ENCODE results near the gene OSBP2.

OSBP2 gene

GRCh38 chr22:30867746-30868662 lies 173.3 kb downstream of the OSBP2 start:
- no peak overlapping the region for H3K4me3 ChIP-seq (ENCODE audit: low read length)
- no peak overlapping the region for H3K27ac ChIP-seq (ENCODE audit: low read length)
- H3K36me3 ChIP-seq (ENCODE audit: insufficient read depth, low read depth, low read length) = no peaks in the 10 kb centered on the region
- H3K9ac ChIP-seq (ENCODE audit: low read depth, low read length) = no peak overlapping the region
- peaks cover 5% of the 10 kb centered on the region; the same call in 1 of the 2 replicates for H3K4me1 ChIP-seq (ENCODE audit: insufficient read depth, low read length)
- H3K9me3 ChIP-seq (ENCODE audit: insufficient read depth, low read depth, low read length) = no peaks in the 10 kb centered on the region
- no peaks in the 10 kb centered on the region for H3K27me3 ChIP-seq (ENCODE audit: insufficient read depth, low read length)

- Histone ChIP-seq H3K27me3 (ENCODE audit: insufficient read depth, low read length) (no peaks in the 10 kb centered on the region), H3K27ac (ENCODE audit: low read length) (no peak overlapping the region), H3K9me3 (ENCODE audit: insufficient read depth, low read depth, low read length) (no peaks in the 10 kb centered on the region)
Measured at GRCh38 chr22:30868663-30869385, 174.2 kb downstream of the OSBP2 start.

GRCh38 chr22:30869667-30870395 lies 175.2 kb downstream of the OSBP2 start:
- no peak overlapping the region for H3K4me3 ChIP-seq (ENCODE audit: low read length)
- no peaks in the 10 kb centered on the region for H3K4me1 ChIP-seq (ENCODE audit: insufficient read depth, low read length)
- H3K27ac ChIP-seq (ENCODE audit: low read length) = no peak overlapping the region
- H3K36me3 ChIP-seq (ENCODE audit: insufficient read depth, low read depth, low read length) = no peaks in the 10 kb centered on the region
- no peaks in the 10 kb centered on the region for H3K27me3 ChIP-seq (ENCODE audit: insufficient read depth, low read length)
- H3K9ac ChIP-seq (ENCODE audit: low read depth, low read length) = no peak overlapping the region
- H3K9me3 ChIP-seq (ENCODE audit: insufficient read depth, low read depth, low read length) = no peaks in the 10 kb centered on the region

More at GRCh38 chr22:30868663-30869385, 174.2 kb downstream of the OSBP2 start:
- Histone ChIP-seq H3K9ac (ENCODE audit: low read depth, low read length) (no peak overlapping the region), H3K4me1 (ENCODE audit: insufficient read depth, low read length) (no peaks in the 10 kb centered on the region), H3K4me3 (ENCODE audit: low read length) (no peak overlapping the region), H3K36me3 (ENCODE audit: insufficient read depth, low read depth, low read length) (no peaks in the 10 kb centered on the region)

GRCh38 chr22:30870451-30871345 lies 176.0 kb downstream of the OSBP2 start:
- H3K4me3 ChIP-seq (ENCODE audit: low read length) = no peak overlapping the region
- no peaks in the 10 kb centered on the region for H3K4me1 ChIP-seq (ENCODE audit: insufficient read depth, low read length)
- H3K9ac ChIP-seq (ENCODE audit: low read depth, low read length) = no peak overlapping the region
- no peaks in the 10 kb centered on the region for H3K9me3 ChIP-seq (ENCODE audit: insufficient read depth, low read depth, low read length)
- no peaks in the 10 kb centered on the region for H3K36me3 ChIP-seq (ENCODE audit: insufficient read depth, low read depth, low read length)
- H3K27me3 ChIP-seq (ENCODE audit: insufficient read depth, low read length) = no peaks in the 10 kb centered on the region
- H3K27ac ChIP-seq (ENCODE audit: low read length) = no peak overlapping the region

GRCh38 chr22:30871391-30872284 lies 177.0 kb downstream of the OSBP2 start:
- no peaks in the 10 kb centered on the region for H3K27me3 ChIP-seq (ENCODE audit: insufficient read depth, low read length)
- no peak overlapping the region for H3K27ac ChIP-seq (ENCODE audit: low read length)
- H3K36me3 ChIP-seq (ENCODE audit: insufficient read depth, low read depth, low read length) = no peaks in the 10 kb centered on the region
- no peak overlapping the region for H3K4me3 ChIP-seq (ENCODE audit: low read length)
- no peaks in the 10 kb centered on the region for H3K9me3 ChIP-seq (ENCODE audit: insufficient read depth, low read depth, low read length)
- no peaks in the 10 kb centered on the region for H3K4me1 ChIP-seq (ENCODE audit: insufficient read depth, low read length)
- no peak overlapping the region for H3K9ac ChIP-seq (ENCODE audit: low read depth, low read length)

- Histone ChIP-seq H3K9me3 (ENCODE audit: insufficient read depth, low read depth, low read length) (no peaks in the 10 kb centered on the region), H3K36me3 (ENCODE audit: insufficient read depth, low read depth, low read length) (no peaks in the 10 kb centered on the region), H3K27me3 (ENCODE audit: insufficient read depth, low read length) (no peaks in the 10 kb centered on the region), H3K9ac (ENCODE audit: low read depth, low read length) (no peak overlapping the region), H3K4me1 (ENCODE audit: insufficient read depth, low read length) (no peaks in the 10 kb centered on the region), H3K27ac (ENCODE audit: low read length) (no peak overlapping the region), H3K4me3 (ENCODE audit: low read length) (no peak overlapping the region)
Measured at GRCh38 chr22:30872285-30873041, 177.8 kb downstream of the OSBP2 start.

- no peaks in the 10 kb centered on the region for H3K4me1 ChIP-seq (ENCODE audit: insufficient read depth, low read length)
- no peak overlapping the region for H3K9ac ChIP-seq (ENCODE audit: low read depth, low read length)
- no peaks in the 10 kb centered on the region for H3K9me3 ChIP-seq (ENCODE audit: insufficient read depth, low read depth, low read length)
- H3K27me3 ChIP-seq (ENCODE audit: insufficient read depth, low read length) = no peaks in the 10 kb centered on the region
- no peak overlapping the region for H3K4me3 ChIP-seq (ENCODE audit: low read length)
- H3K36me3 ChIP-seq (ENCODE audit: insufficient read depth, low read depth, low read length) = no peaks in the 10 kb centered on the region
- no peak overlapping the region for H3K27ac ChIP-seq (ENCODE audit: low read length)
Measured at GRCh38 chr22:30873086-30873650, 178.5 kb downstream of the OSBP2 start.

GRCh38 chr22:30873661-30874060 lies 179.0 kb downstream of the OSBP2 start:
- Histone ChIP-seq H3K27me3 (ENCODE audit: insufficient read depth, low read length) (no peaks in the 10 kb centered on the region), H3K4me3 (ENCODE audit: low read length) (no peak overlapping the region), H3K36me3 (ENCODE audit: insufficient read depth, low read depth, low read length) (no peaks in the 10 kb centered on the region), H3K9ac (ENCODE audit: low read depth, low read length) (no peak overlapping the region), H3K9me3 (ENCODE audit: insufficient read depth, low read depth, low read length) (no peaks in the 10 kb centered on the region), H3K4me1 (ENCODE audit: insufficient read depth, low read length) (no peaks in the 10 kb centered on the region), H3K27ac (ENCODE audit: low read length) (no peak overlapping the region)

GRCh38 chr22:30874431-30875370 lies 180.0 kb downstream of the OSBP2 start:
- Histone ChIP-seq H3K4me3 (ENCODE audit: low read length) (no peak overlapping the region), H3K36me3 (ENCODE audit: insufficient read depth, low read depth, low read length) (no peaks in the 10 kb centered on the region), H3K4me1 (ENCODE audit: insufficient read depth, low read length) (no peaks in the 10 kb centered on the region), H3K9me3 (ENCODE audit: insufficient read depth, low read depth, low read length) (no peaks in the 10 kb centered on the region), H3K27ac (ENCODE audit: low read length) (no peak overlapping the region), H3K9ac (ENCODE audit: low read depth, low read length) (no peak overlapping the region), H3K27me3 (ENCODE audit: insufficient read depth, low read length) (no peaks in the 10 kb centered on the region)
